K562 (cell line): ENCODE results near the gene AQP1. TPM values are rescaled to one million over a fixed set of nuclear protein-coding genes. Genes with fewer than 3 reads are reported as not detected.

ENCODE experiments used
- ARID1B ChIP-seq: fragments of 450-650 bp; IDR thresholded peaks from 2 replicates; pipeline ENCODE4 v1.6.1; 2016; ENCODE audit warnings: antibody characterized with exemption, mild to moderate bottlenecking, inconsistent platforms
- CREB5 ChIP-seq: fragments of 250-450 bp; sonication (Bioruptor Pico); IDR thresholded peaks from 2 replicates; pipeline ENCODE4 v1.5.0; 2020; ENCODE audit warnings: mild to moderate bottlenecking
- DMBX1 ChIP-seq: fragments of 250-450 bp; sonication (Bioruptor Pico); IDR thresholded peaks from 2 replicates; pipeline ENCODE4 v1.8.0; 2022; ENCODE audit warnings: inconsistent platforms, mild to moderate bottlenecking, moderate library complexity, borderline replicate concordance
- ETS2 ChIP-seq: IDR thresholded peaks from 2 replicates; pipeline ENCODE4 v1.6.1; 2016; ENCODE audit warnings: borderline replicate concordance, missing genetic modification characterization, mild to moderate bottlenecking, moderate library complexity, missing compliant biosample characterization; ENCODE audit not compliant: poor library complexity, severe bottlenecking
- ETV1 ChIP-seq: fragments of 450-650 bp; conservative IDR thresholded peaks from 2 replicates; pipeline ENCODE4 v1.6.1; 2016; ENCODE audit warnings: missing genetic modification characterization, control low read depth, low read depth, missing compliant biosample characterization
- FOXA3 ChIP-seq, 2 experiments: fragments of 450-650 bp in 1 of 2; sonication (generic) in 1 of 2; formaldehyde crosslinking; IDR thresholded peaks in 1 of 2; conservative IDR thresholded peaks in 1 of 2; 2 replicates each; pipeline versions ENCODE4 v1.4.0 to v1.8.0; 2020 to 2022; ENCODE audit warnings: mild to moderate bottlenecking in 2 of 2, missing genetic modification reagents in 1 of 2
- HNRNPH1 ChIP-seq: fragments of 200-400 bp; formaldehyde crosslinking; optimal IDR thresholded peaks from 2 replicates; pipeline ENCODE3; 2017; ENCODE audit warnings: low read depth, mild to moderate bottlenecking, low read length, moderate library complexity
- MITF ChIP-seq: IDR thresholded peaks from 2 replicates; pipeline ENCODE4 v1.6.1; 2014; ENCODE audit warnings: antibody characterized with exemption
- NBN ChIP-seq: fragments of 450-650 bp; IDR thresholded peaks from 2 replicates; pipeline ENCODE4 v1.6.1; 2016; ENCODE audit warnings: low read depth, mild to moderate bottlenecking
- POLR2A ChIP-seq: fragments of 450-650 bp; conservative IDR thresholded peaks from 2 replicates; pipeline ENCODE4 v1.6.1; 2016
- PYGO2 ChIP-seq: fragments of 450-650 bp; IDR thresholded peaks from 2 replicates; pipeline ENCODE4 v1.6.1; 2016; ENCODE audit warnings: mild to moderate bottlenecking, missing genetic modification characterization, moderate library complexity, missing compliant biosample characterization
- SMAD2 ChIP-seq: fragments of 150-350 bp; IDR thresholded peaks from 2 replicates; pipeline ENCODE4 v1.6.1; 2014; ENCODE audit warnings: low read depth, mild to moderate bottlenecking, low read length
- SMARCA5 ChIP-seq: fragments of 450-650 bp; IDR thresholded peaks from 2 replicates; pipeline ENCODE4 v1.6.1; 2016
- SMARCE1 ChIP-seq: fragments of 450-650 bp; IDR thresholded peaks from 2 replicates; pipeline ENCODE4 v1.7.1; 2016; ENCODE audit warnings: mild to moderate bottlenecking
- THRA ChIP-seq: fragments of 450-650 bp; IDR thresholded peaks from 2 replicates; pipeline ENCODE4 v1.6.1; 2017; ENCODE audit warnings: mild to moderate bottlenecking, moderate library complexity
- TSC22D4 ChIP-seq: fragments of 450-650 bp; IDR thresholded peaks from 2 replicates; pipeline ENCODE4 v1.6.1; 2016; ENCODE audit warnings: missing genetic modification characterization, missing biosample characterization, control low read depth
- ZBTB11 ChIP-seq, 3 experiments: fragments of 200-800 bp in 1 of 3; fragments of 250-450 bp in 1 of 3; fragments of 450-650 bp in 1 of 3; sonication (Bioruptor Pico) in 1 of 3; sonication (Bioruptor generic) in 1 of 3; formaldehyde crosslinking in 1 of 3; IDR thresholded peaks; 2 replicates each; pipeline versions ENCODE4 v1.6.1 to v1.8.0; 2016 to 2022; ENCODE audit warnings: mild to moderate bottlenecking in 2 of 3, missing genetic modification characterization in 2 of 3, missing compliant biosample characterization in 1 of 3, moderate library complexity in 1 of 3
- ZNF140 ChIP-seq: fragments of 250-450 bp; sonication (Bioruptor Pico); IDR thresholded peaks from 2 replicates; pipeline ENCODE4 v1.8.0; 2021; ENCODE audit warnings: moderate library complexity, mild to moderate bottlenecking, inconsistent platforms
- ZNF212 ChIP-seq: fragments of 450-650 bp; formaldehyde crosslinking; IDR thresholded peaks from 2 replicates; pipeline ENCODE4 v1.4.0; 2020; ENCODE audit warnings: mild to moderate bottlenecking
- ZNF253 ChIP-seq: fragments of 250-450 bp; sonication (Bioruptor Pico); conservative IDR thresholded peaks from 2 replicates; pipeline ENCODE4 v1.6.1; 2021; ENCODE audit warnings: mild to moderate bottlenecking
- ZNF431 ChIP-seq: sonication (generic); formaldehyde crosslinking; IDR thresholded peaks from 2 replicates; pipeline ENCODE4 v1.8.0; 2022; ENCODE audit warnings: mild to moderate bottlenecking, missing genetic modification reagents
- ZNF57 ChIP-seq: fragments of 450-650 bp; formaldehyde crosslinking; IDR thresholded peaks from 2 replicates; pipeline ENCODE4 v1.4.0; 2020; ENCODE audit warnings: mild to moderate bottlenecking, moderate library complexity
- polyA plus RNA-seq, 8 experiments: library from polyadenylated mRNA; depleted of rRNA in 4 of 8; stranded (reverse) in 5 of 8; unstranded in 3 of 8; fragments of >200 nt; fragmentation: Nextera tagmentation in 2 of 8; fragmentation: Illumina TruSeq in 1 of 8; extraction: Ambion mirVana in 2 of 8; extraction: Trizol in 1 of 8; gene quantifications; 2 replicates each; pipeline versions ENCODE4 v1.2.1 to v1.2.3, GENCODE V29; 2011 to 2014; ENCODE audit warnings: inconsistent platforms in 1 of 8, missing spikeins in 1 of 8
- total RNA-seq, 7 experiments: library from RNA; depleted of rRNA in 6 of 7; stranded (reverse); fragments of >200 nt in 6 of 7; fragmentation: Illumina TruSeq in 2 of 7; extraction: Trizol in 2 of 7; gene quantifications; 2 replicates each; pipeline versions ENCODE4 v1.2.1 to v1.2.3, GENCODE V29; 2011 to 2021; ENCODE audit warnings: low replicate concordance in 1 of 7

Gene AQP1
- total and polyA plus RNA-seq, 9 of the 15 experiments (the other 6 are each of a cell fraction or from before 2014, with no cell fraction given), result 0.18 to 12.6 (median 4.1) TPM

- TF ChIP-seq MITF, result peak; percentile 33; the same call in 1 of the 2 replicates
- TF ChIP-seq ZNF140, result no peak
- TF ChIP-seq ETS2 (tag), result no peak
- peak; percentile 97 for TF ChIP-seq SMARCE1
- peak; percentile 99 for TF ChIP-seq ARID1B
- no peak for TF ChIP-seq FOXA3 (CRISPR knock-in tag; conservative IDR thresholded peaks at IDR 0.05 in 1 of 2, IDR thresholded peaks at IDR 0.05 in 1 of 2)
- peak; percentile 89; the same call in 1 of the 2 replicates for TF ChIP-seq NBN
- TF ChIP-seq ZNF253 (CRISPR knock-in tag), result no peak
- no peak for TF ChIP-seq ZNF212
- peak; percentile 74 for TF ChIP-seq SMARCA5
- no peak for TF ChIP-seq ETV1 (tag)
- TF ChIP-seq SMAD2, result no peak
- TF ChIP-seq HNRNPH1, result no peak
- TF ChIP-seq THRA, result no peak
- no peak for TF ChIP-seq ZNF431 (CRISPR knock-in tag)
- peak; percentile 88 for TF ChIP-seq DMBX1 (CRISPR knock-in tag)
- peak in 1 of 3 experiments; percentile 89; a peak in 2 of 6 replicates for TF ChIP-seq ZBTB11 (CRISPR knock-in tag; IDR thresholded peaks at IDR 0.05)
- TF ChIP-seq POLR2A, result no peak; the same call in 1 of the 2 replicates
- no peak for TF ChIP-seq ZNF57 (CRISPR knock-in tag)
- TF ChIP-seq PYGO2 (tag), result peak; percentile 40; the same call in 1 of the 2 replicates
- TF ChIP-seq CREB5, result no peak
- TF ChIP-seq TSC22D4 (tag), result no peak
These were observed 3.5 kb downstream of the AQP1 start (continued) for GRCh38 chr7:30915005-30915601.
